ENCODE results near the gene GJA1. TPM values are rescaled to one million over a fixed set of nuclear protein-coding genes. Genes with fewer than 3 reads are reported as not detected.
A peak's percentile ranks its signal among the peaks of the same experiment; 100 is the strongest.

Gene GJA1
- total RNA-seq, 1 donor from 2014 or later = 116 TPM

DNA sequence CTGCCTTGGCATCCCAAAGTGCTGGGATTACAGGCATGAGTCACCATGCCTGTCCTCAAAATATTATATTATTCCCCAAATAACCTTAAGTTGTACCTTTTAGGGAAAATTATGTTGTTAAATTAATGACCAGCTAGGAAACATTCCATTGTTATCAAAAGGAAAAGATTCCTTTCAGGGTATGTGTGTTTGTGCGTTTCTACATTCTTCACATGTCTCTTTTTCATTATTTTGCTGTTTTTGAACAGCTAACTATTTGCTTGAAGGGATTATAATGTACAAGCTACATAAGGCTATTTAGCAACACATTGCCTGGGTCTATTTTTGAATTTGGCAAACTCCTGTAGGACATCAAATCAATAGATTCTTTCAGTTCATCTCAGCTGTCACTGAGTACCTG lies 57.1 kb downstream of the GJA1 start:
- no peak for ATAC-seq

DNA sequence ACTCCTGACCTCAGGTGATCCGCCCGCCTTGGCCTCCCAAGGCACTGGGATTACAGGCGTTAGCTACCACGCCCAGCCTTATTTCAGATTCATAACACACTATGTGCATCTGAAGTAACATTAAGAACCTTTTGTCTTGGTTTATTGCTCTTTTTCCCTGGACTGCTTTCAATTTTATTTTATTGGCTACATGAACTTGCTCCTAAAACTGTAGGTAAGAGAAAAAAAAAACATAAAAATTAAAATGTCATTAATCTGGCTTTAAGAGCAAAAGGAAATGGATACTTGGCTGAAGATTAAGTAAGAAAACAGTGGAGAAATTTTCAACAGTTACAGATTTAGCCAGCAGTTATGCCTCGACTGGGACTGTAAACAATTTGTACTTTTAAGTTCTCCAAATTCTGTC lies 62.5 kb downstream of the GJA1 start:
- ATAC-seq = peak; percentile 72

GRCh38 chr6:121498481-121499276 lies 63.2 kb downstream of the GJA1 start:
- peak; percentile 77 for ATAC-seq

Other genes starting within 250 kb of the GJA1 start
- 6.0 TPM for gene TBC1D32, start 101.2 kb upstream of the GJA1 start, total RNA-seq